HG03354 (cell line): ENCODE results near the gene FFAR4.

Source experiments
- ATAC-seq: cut with Tn5 transposase; IDR thresholded peaks from one replicate; pipeline ENCODE4 v1.9.1; 2021; ENCODE audit warnings: mild to moderate bottlenecking; ENCODE audit not compliant: unreplicated experiment, poor library complexity, severe bottlenecking

FFAR4 gene

DNA sequence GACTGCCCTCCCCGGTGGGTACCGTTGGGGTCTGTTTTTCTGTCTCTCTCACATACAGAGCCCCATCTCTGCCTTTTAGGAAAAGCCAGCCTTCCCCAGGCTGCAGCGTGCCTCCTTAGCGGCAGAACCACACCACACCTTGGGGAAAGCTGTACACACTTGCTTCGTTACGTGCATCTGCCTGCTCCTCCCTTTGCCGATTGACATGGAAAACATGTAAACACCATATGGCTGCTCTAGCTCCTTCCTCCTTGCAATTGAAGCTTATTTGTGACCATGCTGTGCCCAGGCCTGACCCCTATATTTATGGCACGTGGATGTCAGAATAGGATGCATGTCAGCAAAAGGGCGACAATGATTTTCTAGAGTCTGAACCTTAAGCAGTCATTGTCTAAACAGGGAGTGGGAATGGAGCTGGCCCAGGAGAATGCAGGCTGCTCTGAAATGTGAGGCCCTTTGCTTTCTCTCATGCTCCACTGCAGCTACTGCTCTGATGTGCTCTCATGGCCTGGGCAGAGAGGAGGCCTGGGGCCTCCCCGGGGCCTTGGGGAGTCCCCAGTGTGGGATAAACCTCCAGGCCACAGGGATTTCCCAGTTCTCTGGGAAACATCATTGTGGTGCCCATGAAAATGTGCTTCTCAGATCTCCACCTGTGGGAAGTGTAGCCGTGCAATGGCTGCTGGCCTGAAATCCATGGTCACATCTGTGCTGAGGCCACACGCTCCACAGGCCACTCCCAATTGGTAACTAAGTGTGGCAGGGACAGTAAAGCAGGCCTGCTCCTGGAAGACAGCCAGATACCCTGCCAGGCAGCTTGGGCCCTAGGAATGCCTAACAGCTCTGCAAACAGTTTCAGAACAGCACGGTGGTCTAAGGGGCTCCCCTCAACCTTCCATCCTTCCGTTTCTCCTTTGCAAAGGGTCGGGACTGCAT is 64.4 kb downstream of the FFAR4 start:
- ATAC-seq = no peak
